CD4-positive, alpha-beta T cell treated with Interleukin-17A for 4 hours (primary cell): ENCODE measurements around the gene ITPK1.

Source experiments
- DNase-seq: peaks from one replicate; pipeline ENCODE4 v3.0.0-alpha.2; 2020; ENCODE audit warnings: mixed read lengths

The ITPK1 gene

DNA sequence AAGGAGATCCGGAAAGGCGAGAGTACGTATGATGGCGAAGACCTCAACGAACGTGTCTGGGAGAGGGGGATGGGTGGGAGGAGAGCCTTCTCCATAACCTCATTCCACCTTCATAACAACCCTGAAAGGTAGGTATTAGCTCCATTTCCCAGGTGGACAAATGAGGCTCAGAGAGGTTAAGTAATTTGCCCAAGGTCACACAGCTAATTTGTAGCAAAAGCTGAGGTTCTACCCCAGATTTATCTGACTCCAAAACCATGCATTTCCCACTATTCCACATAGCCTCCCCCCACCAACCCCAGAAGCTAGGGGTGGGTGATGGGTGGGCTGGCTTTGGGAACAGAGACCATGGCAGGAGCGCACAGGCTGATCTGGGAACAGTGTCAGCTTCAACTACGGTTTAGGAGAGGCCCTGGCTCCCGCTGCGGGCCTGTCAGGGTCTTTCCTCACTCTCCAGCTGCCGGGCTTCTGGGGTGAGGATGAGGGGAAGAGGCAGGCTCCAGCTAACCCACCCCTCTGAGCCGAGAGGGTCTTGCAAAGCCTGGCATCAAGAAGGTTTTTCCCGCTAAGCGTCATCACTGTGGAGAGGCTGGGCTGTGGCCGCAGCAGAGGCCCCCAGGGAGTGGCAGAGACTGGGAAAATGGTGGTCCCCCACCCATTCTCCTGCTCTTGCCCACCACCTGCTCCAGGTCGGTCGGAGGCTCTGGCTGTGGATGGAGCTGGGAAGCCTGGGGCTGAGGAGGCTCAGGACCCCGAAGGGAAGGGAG, 183.9 kb downstream of the ITPK1 start:
- no peak for DNase-seq

DNA sequence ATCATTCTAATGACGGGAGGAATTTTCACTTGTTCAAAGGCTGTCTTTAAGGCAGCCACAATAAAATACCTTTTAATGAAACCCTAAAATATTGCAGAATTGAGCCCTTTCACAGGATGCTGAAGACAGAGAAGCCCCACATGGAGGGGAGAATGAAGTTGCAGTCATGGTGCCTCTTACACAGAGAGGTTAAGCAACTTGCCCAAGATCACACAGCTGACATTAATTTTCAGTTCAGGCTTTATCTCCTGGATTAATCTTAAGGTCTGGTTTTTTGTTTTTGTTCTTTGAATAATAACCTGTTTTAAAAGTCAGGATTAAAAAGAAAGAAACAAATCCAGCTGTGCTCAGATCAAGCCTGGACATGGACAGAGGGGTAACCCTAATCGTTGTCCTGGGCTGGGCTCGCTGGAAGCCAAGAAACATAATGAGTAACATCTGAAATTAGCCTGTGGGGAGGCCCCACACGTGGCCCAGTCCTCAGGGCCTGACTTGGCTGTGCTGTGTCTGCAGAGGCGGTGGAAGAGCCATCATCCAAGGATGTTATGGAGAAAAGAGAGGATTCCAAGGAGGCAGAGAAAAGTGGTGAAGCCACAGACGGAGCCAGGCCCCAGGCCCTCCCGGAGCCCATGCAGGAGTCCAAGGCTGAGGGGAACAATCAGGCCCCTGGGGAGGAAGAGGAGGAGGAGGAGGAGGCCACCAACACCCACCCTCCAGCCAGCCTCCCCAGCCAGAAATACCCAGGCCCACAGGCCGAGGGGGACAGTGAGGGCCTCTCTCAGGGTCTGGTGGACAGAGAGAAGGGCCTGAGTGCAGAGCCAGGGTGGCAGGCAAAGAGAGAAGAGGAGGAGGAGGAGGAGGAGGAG, 184.8 kb downstream of the ITPK1 start:
- no peak for DNase-seq

- DNase-seq, result no peak
Measured at GRCh38 chr14:92929689-92930608, 185.8 kb downstream of the ITPK1 start.

DNA sequence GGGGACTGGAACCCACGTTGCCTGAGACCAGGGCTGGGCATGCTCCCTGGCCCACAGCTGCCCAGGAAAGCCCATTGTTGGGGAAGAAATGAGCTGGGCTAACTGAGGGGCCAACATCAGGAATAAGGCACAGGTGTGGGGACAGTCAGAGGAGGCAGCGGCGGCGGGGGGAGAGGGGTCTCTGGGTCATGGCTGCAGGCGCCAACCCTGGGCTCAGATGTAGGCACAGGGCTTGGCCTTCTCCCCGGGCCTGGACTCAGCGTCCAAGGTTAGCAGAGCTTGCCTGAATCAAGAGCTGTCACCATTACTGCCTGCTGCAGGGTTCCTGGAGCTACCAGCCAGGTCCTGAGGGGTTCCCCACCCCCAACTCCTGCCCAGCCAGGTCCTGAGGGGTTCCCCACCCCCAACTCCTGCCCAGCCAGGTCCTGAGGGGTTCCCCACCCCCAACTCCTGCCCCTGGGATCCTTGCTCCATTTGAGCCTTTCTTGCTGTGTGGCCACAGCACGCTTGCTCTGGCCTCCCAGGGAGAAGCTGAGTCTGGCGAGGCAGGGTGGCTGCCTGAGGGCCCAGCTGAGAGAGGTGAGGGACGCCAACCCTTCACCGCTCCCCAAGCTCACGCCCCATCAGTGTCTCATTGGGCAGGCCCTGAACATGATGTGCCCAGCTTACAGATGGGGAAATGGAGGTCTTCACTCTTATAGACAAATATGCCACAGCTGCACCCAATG, 186.6 kb downstream of the ITPK1 start:
- no peak for DNase-seq

DNA sequence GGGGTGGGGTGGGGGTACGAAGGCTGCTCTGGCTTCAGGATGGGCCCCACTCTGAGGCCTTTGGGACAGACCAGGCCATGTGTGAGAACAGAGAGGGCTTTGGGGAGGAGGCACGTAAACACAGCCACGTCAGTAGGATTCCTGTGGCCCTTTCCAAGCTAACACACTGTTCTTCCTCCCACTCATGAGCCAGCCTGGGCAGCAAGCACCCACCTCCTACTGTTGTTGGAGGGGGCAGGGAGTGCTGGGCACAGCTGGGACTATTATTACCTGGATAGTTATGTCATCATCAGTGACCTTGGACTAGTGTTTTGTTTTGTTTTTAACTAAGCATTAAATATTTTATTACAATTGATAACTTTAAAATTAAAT, 187.5 kb downstream of the ITPK1 start:
- no peak for DNase-seq

DNA sequence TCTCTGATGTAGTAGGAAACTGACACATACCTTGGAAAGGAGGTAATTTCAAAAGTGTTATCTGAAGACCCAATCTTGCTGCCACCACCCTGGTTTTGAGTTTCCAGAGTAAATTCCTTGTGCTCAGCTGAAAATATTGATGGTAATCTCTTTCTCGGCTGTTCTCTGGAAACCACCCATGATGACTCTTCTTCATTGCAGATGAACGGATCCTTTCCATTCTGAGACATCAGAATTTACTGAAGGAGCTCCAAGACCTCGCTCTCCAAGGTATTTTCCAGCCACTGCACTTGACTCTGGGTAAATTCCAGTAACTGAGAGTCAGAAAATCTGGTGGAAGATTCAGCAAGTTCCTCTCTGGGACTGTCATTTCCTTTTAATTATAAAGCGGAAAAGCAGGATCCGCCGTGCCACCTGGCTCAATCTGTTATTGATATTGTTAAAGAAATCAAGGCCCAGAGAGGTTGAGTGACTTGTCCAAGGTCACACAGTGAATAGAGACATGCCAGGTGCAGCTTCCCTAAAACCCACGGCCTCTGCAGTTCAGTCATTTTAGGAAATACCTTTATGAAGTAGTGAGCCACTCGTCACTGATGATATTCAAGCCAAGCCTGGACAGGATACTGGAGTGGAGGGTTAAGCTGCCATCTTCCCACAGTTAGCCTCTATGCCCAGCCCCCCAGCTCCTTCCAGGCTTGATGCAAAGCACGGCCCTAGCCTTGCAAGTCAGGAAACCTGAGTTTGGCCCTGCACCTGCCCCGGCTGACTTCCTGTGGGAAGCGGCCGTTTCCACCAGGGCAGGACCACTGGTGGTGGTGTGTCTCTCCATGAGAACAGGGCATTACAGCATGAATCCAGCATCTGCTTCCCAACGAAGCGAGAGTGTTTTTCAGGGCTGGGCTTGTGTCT, 188.1 kb downstream of the ITPK1 start:
- DNase-seq, result no peak

- no peak for DNase-seq
Measured at GRCh38 chr14:92926931-92927330, 188.8 kb downstream of the ITPK1 start.

- no peak for DNase-seq
Measured at GRCh38 chr14:92926180-92926845, 189.4 kb downstream of the ITPK1 start.

DNA sequence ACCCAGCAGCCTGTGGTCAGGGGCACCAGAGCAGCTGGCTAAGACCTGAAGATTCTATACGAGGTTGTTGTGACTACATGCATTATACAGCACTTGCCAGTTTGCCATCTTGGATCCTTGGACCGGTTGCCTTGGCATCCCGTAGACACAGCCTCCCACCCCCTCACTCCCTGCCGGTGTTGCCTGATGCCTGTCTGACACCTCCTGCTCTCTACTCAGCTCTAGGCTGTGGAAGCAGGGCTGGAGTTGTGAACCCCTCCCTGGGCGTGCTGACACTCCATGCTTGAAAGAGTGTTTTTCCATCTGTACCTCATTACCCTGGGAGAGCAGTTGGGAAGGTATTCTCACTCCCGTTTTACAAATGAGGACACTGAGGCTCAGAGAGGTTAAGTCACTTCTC, 190.3 kb downstream of the ITPK1 start:
- DNase-seq, result no peak

- DNase-seq, result no peak
Measured at GRCh38 chr14:92924247-92924646, 191.5 kb downstream of the ITPK1 start.

DNA sequence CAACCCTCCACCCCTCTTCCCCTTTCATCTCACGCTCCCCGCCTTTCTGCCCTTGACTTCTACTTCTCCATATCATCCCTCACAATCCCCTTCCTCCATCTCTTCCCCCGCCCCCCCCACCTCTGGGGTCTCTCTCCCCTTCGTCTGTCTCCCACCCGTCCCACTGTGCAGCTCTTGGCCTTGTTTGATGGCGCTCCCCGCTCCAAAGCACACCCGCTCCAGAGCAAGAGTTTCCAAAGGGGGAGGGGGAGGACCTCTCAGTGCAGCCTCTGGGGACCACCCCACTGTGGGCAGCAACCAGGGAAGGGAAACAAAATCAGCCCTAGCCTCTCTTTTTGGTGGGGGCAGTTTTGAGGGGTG, 192.0 kb downstream of the ITPK1 start:
- DNase-seq, result no peak

DNA sequence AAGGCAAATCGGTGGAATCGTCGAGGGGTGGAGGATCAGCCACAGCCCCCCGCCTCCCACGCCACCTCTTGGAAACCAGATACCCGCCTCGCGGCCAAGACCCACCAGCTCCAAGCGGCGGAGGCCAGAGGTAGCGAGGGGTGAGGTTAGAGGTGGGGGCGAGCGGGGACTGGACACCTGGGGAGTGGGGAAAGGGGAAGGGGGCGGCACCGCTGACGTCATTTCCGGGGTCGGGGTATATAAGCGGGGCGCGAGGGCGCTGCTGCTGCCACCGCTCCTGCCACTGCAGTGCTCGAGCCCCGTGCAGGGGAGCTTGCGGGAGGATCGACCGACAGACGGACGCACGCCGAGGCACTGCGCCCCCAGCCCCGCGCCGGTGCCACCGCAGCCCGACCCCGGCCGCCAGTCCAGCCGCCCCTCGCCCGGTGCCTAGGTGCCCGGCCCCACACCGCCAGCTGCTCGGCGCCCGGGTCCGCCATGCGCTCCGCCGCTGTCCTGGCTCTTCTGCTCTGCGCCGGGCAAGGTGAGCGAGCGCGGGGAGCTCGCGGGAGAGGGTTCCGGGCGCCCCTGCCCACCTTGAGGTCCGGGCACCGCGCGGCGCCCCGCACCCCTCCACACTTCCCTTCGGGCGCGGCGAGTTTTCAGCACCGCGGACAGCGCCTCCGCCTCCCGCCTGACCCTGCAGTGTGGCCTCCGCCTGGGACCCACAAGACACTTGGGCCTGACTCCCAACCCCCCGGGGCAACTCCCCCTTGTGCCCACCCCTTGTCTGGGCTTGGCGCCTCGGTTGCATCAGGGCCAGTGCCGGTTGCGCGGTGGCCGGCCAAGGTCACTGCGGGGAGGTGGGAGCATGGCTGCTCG, 192.6 kb downstream of the ITPK1 start, which contains the start of gene CHGA:
TSS of gene CHGA (plus strand) at position 268 of the 861 bp plus-strand sequence. CDS start at position 478, 210 bp downstream.
- peak; percentile 55 for DNase-seq

- no peak for DNase-seq
Measured at GRCh38 chr14:92922155-92922735, 193.5 kb downstream of the ITPK1 start.

GRCh38 chr14:92920001-92920400, 195.7 kb downstream of the ITPK1 start:
- DNase-seq, result no peak

DNA sequence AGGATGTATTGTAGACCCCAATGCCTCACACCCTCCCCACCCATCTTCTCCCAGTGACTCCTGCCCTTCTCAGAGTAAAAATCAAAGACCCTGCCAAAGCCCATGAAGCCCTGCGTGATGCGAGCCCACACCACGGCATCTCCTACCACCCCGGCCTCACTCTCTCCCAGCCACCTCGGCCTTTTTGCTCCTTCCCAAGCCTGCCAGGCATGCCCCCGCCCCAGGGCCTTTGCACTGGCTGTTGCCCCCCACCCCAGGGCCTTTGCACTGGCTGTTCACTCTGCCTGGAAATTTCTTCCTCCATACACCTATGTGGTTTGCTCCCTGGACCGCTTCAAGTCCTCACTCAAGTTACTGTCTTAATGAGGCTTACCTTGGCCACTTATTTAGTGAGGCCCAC, 197.8 kb downstream of the ITPK1 start:
- no peak for DNase-seq

DNA sequence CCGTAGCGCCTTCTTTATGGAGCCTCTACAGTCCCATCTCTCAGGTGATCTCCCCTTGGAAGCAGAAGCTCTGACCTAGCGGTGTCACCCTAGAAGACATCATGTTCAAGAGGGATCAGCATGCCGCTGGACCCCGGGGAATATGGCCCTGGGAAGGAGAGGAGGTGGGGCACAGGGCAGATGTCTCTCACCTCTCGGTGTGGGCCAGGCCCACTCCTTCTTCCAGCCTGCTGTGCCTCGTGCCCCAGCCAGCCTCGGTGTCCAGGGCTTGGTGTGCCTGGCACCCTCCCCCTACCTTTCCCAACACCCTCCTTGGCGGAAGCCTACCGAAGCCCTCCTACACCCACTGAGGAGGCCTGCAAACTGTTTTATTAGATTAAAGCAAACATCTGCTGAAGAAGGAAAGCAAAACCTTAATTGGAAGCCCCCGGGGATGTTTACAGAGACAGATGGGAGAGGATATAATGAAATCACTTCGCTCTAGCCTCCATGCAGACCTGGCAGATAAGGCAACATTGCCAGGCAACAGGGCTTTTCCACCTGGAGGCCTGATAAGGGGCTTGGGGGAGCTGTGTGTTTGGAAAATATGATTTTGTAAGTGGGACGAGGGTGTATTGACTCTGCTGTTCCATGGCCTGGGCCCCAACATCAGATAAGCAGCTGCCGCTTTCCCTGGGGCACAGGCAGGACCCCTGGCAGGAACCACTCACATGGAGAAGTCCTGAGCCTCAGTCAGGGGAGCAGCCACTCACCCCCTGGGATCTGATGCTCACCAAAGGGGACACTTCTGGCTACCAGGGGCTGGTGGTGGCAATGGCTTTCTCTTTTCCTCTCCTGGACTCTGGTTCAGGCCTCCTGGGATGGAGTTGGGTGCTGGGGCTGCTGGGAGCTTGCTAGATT, 198.4 kb downstream of the ITPK1 start:
- no peak for DNase-seq

DNA sequence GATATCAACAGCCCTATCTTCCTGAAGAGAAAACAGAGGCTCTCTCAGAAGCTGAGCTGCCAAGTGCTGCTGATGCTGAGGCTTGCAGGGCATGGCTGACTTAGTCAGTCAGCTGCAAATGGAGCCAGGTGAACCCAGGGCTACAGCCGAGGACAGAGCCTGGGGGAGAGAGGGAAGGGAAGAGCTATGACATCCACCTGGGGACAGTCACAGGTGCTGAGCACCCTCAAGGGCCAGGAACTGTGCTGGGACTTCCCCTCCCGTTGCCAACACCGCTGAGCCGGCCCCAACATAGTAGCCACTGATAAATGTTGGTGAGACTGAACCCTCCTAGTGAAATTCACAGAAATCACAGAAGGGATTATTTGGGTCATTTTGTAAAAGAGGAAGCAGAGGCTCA, 199.5 kb downstream of the ITPK1 start:
- no peak for DNase-seq

DNA sequence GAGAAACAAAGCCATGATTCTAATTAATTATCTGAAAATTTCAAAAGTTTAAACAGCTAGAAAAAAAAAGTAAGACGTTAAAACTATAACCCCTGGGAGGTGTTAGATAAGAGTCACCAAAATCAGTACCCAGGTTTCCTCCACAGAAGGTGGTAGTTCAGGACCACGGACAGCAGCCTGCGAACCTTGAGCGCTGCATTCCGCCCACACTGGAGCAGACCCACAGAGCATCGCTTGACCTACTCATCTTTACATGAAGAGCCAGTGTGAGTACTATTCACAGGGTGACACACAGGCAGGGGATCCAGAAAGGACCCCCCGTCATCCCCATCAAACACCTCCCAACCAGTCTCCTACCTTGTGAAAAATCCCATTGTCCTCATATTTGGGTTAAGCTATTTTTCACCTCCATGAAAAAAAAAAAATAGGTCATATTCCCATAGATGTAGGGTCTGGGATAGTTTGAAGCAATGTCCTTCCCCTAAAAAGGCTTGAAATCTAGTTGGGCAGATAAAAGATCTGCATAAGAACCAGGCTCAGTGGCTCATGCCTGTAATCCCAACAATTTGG, 201.6 kb downstream of the ITPK1 start:
- peak; percentile 35 for DNase-seq
